Hepatic stellate cell (primary cell): Measurements from ENCODE around the gene OSBP2.

Source experiments
- DNase-seq: peaks from one replicate; pipeline ENCODE4 v3.0.0; 2011; ENCODE audit warnings: low spot score

Gene OSBP2

GRCh38 chr22:30869667-30870395 is 175.2 kb downstream of the OSBP2 start:
- no peak for DNase-seq

- DNase-seq: no peak
Measured at GRCh38 chr22:30870451-30871345, 176.0 kb downstream of the OSBP2 start.

- DNase-seq: no peak
Measured at GRCh38 chr22:30871391-30872284, 177.0 kb downstream of the OSBP2 start.

- DNase-seq: no peak
Measured at GRCh38 chr22:30872285-30873041, 177.8 kb downstream of the OSBP2 start.

GRCh38 chr22:30873086-30873650 is 178.5 kb downstream of the OSBP2 start:
- no peak for DNase-seq

GRCh38 chr22:30873661-30874060 is 179.0 kb downstream of the OSBP2 start:
- no peak for DNase-seq

- no peak for DNase-seq
Measured at GRCh38 chr22:30874431-30875370, 180.0 kb downstream of the OSBP2 start.

GRCh38 chr22:30875481-30876215 is 181.0 kb downstream of the OSBP2 start:
- no peak for DNase-seq

GRCh38 chr22:30876221-30876751 is 181.6 kb downstream of the OSBP2 start:
- no peak for DNase-seq

GRCh38 chr22:30876915-30877553 is 182.4 kb downstream of the OSBP2 start:
- DNase-seq: no peak

- no peak for DNase-seq
Measured at GRCh38 chr22:30877662-30878515, 183.2 kb downstream of the OSBP2 start.

GRCh38 chr22:30878516-30879414 is 184.1 kb downstream of the OSBP2 start:
- no peak for DNase-seq

GRCh38 chr22:30879415-30879797 is 184.7 kb downstream of the OSBP2 start:
- no peak for DNase-seq

GRCh38 chr22:30880181-30880601 is 185.5 kb downstream of the OSBP2 start:
- no peak for DNase-seq

- no peak for DNase-seq
Measured at GRCh38 chr22:30880847-30881246, 186.2 kb downstream of the OSBP2 start.
